GM12878 (cell line): ENCODE results near the gene RPS2. TPM values are rescaled to one million over a fixed set of nuclear protein-coding genes. Genes with fewer than 3 reads are reported as not detected.

ENCODE experiments used
- ATAC-seq: fragments of 200-7000 bp; cut with Tn5 transposase; 3 replicates; pipeline ENCODE4 v1.9.1; 2020; ENCODE audit warnings: mild to moderate bottlenecking, moderate library complexity
- BruUV-seq: library from RNA; stranded (reverse); fragments of 400-500 nt; replicated peaks from 2 replicates; lab custom pipeline; 2021; lab: Mats Ljungman, UMichigan
- CTCF ChIA-PET: fragments of 300-600 bp; sonication (Branson Sonifier 250); formaldehyde crosslinking; extraction: SDS; loops from one replicate; lab custom pipeline; 2021; ENCODE audit warnings: inconsistent platforms; lab: Yijun Ruan, JAX
- POLR2A ChIA-PET: fragments of 350-600 bp; formaldehyde crosslinking; extraction: SDS; loops from one replicate; lab custom pipeline; 2021; ENCODE audit warnings: inconsistent platforms; lab: Charles Lee
- RAD21 ChIA-PET: fragments of 300-600 bp; sonication (Branson Sonifier 250); formaldehyde crosslinking; loops from one replicate; lab custom pipeline; 2023; ENCODE audit warnings: antibody characterized with exemption; ENCODE audit not compliant: unreplicated experiment; lab: Charles Lee
- SMC1A ChIA-PET: fragments of 300-600 bp; sonication (Branson Sonifier 250); formaldehyde crosslinking; loops from one replicate; lab custom pipeline; 2023; ENCODE audit not compliant: unreplicated experiment, uncharacterized antibody; lab: Charles Lee
- DNase-seq: peaks from one replicate; pipeline ENCODE4 v3.0.0-alpha.2; 2011; ENCODE audit warnings: low read depth, low spot score
- FAIRE-seq: peaks from 3 replicates; lab custom pipeline; 2011; peaks lifted over from hg19 to GRCh38; lab: Jason Lieb, UNC
- H2AFZ ChIP-seq: 2 replicates; pipeline ENCODE4 v1.6.0; 2011; ENCODE audit warnings: low read depth, low read length, control low read depth; ENCODE audit not compliant: control insufficient read depth
- H3K27ac ChIP-seq: 2 replicates; pipeline ENCODE4 v1.5.1; 2011; ENCODE audit warnings: control low read depth; ENCODE audit not compliant: control insufficient read depth, insufficient read depth
- H3K27me3 ChIP-seq, 2 experiments: replicated peaks in 1 of 2; 2 replicates each; pipeline versions ENCODE4 v1.6.0 to v1.6.1; 2011; ENCODE audit warnings: low read length in 1 of 2; ENCODE audit not compliant: control insufficient read depth in 2 of 2, insufficient read depth in 2 of 2
- H3K36me3 ChIP-seq, 2 experiments: 2 replicates each; pipeline ENCODE4 v1.5.1; 2011; ENCODE audit warnings: low read length in 1 of 2; ENCODE audit not compliant: control insufficient read depth in 2 of 2, insufficient read depth in 2 of 2
- H3K4me1 ChIP-seq: 2 replicates; pipeline ENCODE4 v1.6.1; 2011; ENCODE audit warnings: mild to moderate bottlenecking, low read length, moderate library complexity, mixed read lengths; ENCODE audit not compliant: control insufficient read depth, insufficient read depth
- H3K4me2 ChIP-seq: 2 replicates; pipeline ENCODE4 v1.6.0; 2011; ENCODE audit warnings: control low read depth; ENCODE audit not compliant: control insufficient read depth, insufficient read depth
- H3K4me3 ChIP-seq: fragments of 200-600 bp; sonication (generic); 2 replicates; pipeline ENCODE4 v1.5.1; 2016
- H3K79me2 ChIP-seq: 2 replicates; pipeline ENCODE4 v1.6.0; 2011; ENCODE audit warnings: low read length; ENCODE audit not compliant: control insufficient read depth, insufficient read depth
- H3K9ac ChIP-seq: 2 replicates; pipeline ENCODE4 v1.8.0; 2011; ENCODE audit warnings: low read length, control low read depth, mixed read lengths; ENCODE audit not compliant: control insufficient read depth, insufficient read depth
- H3K9me3 ChIP-seq: replicated peaks from 3 replicates; pipeline ENCODE4 v1.5.1; 2011; ENCODE audit warnings: mild to moderate bottlenecking, low read length; ENCODE audit not compliant: control insufficient read depth, insufficient read depth
- H4K20me1 ChIP-seq: 2 replicates; pipeline ENCODE4 v1.6.0; 2011; ENCODE audit not compliant: control insufficient read depth, insufficient read depth
- ATF3 ChIP-seq: IDR thresholded peaks from 2 replicates; pipeline ENCODE4 v1.6.1; 2011; ENCODE audit warnings: low read depth, mild to moderate bottlenecking, low read length, moderate library complexity, borderline replicate concordance; ENCODE audit errors: extremely low read depth
- CBFB ChIP-seq: IDR thresholded peaks from 2 replicates; pipeline ENCODE4 v1.6.1; 2016; ENCODE audit warnings: antibody characterized with exemption, low read depth
- CTCF ChIP-seq, 3 experiments: IDR thresholded peaks in 2 of 3; conservative IDR thresholded peaks in 1 of 3; 2 replicates each; pipeline ENCODE4 v1.5.1; 2011; ENCODE audit warnings: low read depth in 3 of 3, low read length in 3 of 3, mild to moderate bottlenecking in 3 of 3, control low read depth in 2 of 3, moderate library complexity in 2 of 3, inconsistent platforms in 1 of 3, mixed read lengths in 1 of 3; ENCODE audit not compliant: control insufficient read depth in 2 of 3, insufficient read depth in 1 of 3; ENCODE audit errors: extremely low read depth in 1 of 3
- IKZF1 ChIP-seq: fragments of 450-650 bp; conservative IDR thresholded peaks from 2 replicates; pipeline ENCODE4 v1.6.1; 2017; ENCODE audit warnings: antibody characterized with exemption, mild to moderate bottlenecking
- SMAD1 ChIP-seq: fragments of 450-650 bp; IDR thresholded peaks from 2 replicates; pipeline ENCODE4 v1.6.1; 2018; ENCODE audit warnings: mild to moderate bottlenecking, low read depth; ENCODE audit not compliant: partially characterized antibody
- SMAD5 ChIP-seq: IDR thresholded peaks from 2 replicates; pipeline ENCODE4 v1.6.1; 2016; ENCODE audit warnings: antibody characterized with exemption, low read depth
- SMC3 ChIP-seq: IDR thresholded peaks from 2 replicates; pipeline ENCODE4 v1.6.1; 2011; ENCODE audit warnings: low read length, improper control_type of control experiment, borderline replicate concordance
- WGBS: methylation state at CpG from one replicate; pipeline ENCODE4 v1.1.6; 2016; ENCODE audit warnings: low lambda C conversion rate; ENCODE audit not compliant: insufficient replicate concordance, insufficient coverage; ENCODE audit errors: missing lambda C conversion rate; 5-methylcytosine and 5-hydroxymethylcytosine counted together
- in situ Hi-C: fragments of 300-500 bp; cut with MboI; formaldehyde crosslinking; loops from 9 replicates; pipeline ENCODE4 v1.14.3; 2018; ENCODE audit warnings: mixed read lengths
- intact Hi-C: fragments of 100-400 bp; cut with micrococcal nuclease; formaldehyde crosslinking; loops from one replicate; pipeline ENCODE4 v1.14.2; 2022; ENCODE audit not compliant: unreplicated experiment
- polyA plus RNA-seq, 11 experiments: library from polyadenylated mRNA; depleted of rRNA in 4 of 11; unstranded in 6 of 11; stranded (reverse) in 5 of 11; fragments of >200 nt; fragmentation: Nextera tagmentation in 4 of 11; fragmentation: Illumina TruSeq in 1 of 11; extraction: Ambion mirVana in 4 of 11; extraction: Trizol in 1 of 11; gene quantifications; 1 replicate in 1 of 11; 2 replicates in 10 of 11; pipeline versions ENCODE4 v1.2.1 to v1.2.3, GENCODE V29; 2011 to 2016; ENCODE audit warnings: inconsistent platforms in 2 of 11, missing spikeins in 2 of 11, low read depth in 1 of 11
- total RNA-seq, 4 experiments: library from RNA; depleted of rRNA in 3 of 4; stranded (reverse); fragments of >200 nt in 3 of 4; fragmentation: Illumina TruSeq in 1 of 4; extraction: Trizol in 1 of 4; gene quantifications; 2 replicates each; pipeline versions ENCODE4 v1.2.1 to v1.2.3, GENCODE V29; 2013 to 2021

RPS2 gene
- total and polyA plus RNA-seq, 10 of the 15 experiments (the other 5 are each of a cell fraction or from before 2014, with no cell fraction given), result 1,295 to 7,121 (median 3,933) TPM

- H3K4me3 ChIP-seq, result no peak overlapping the region
- no TSS peak for BruUV-seq
- no peaks in the 10 kb centered on the region for H3K4me1 ChIP-seq
- intact Hi-C loops, result no loop called here
- no peaks in the 10 kb centered on the region for H3K9me3 ChIP-seq
- in situ Hi-C loops, result no loop called here
- no peak for FAIRE-seq
- H3K27ac ChIP-seq, result no peak overlapping the region
- H3K9ac ChIP-seq, result no peak overlapping the region
- H3K79me2 ChIP-seq, result no peaks in the 10 kb centered on the region
- no peak for DNase-seq
- TF ChIP-seq SMAD1 (no peak), IKZF1 (no peak), SMC3 (no peak), ATF3 (no peak), CTCF (IDR thresholded peaks at IDR 0.05 in 2 of 3, conservative IDR thresholded peaks at IDR 0.05 in 1 of 3; ENCODE audit: control insufficient read depth in 2 of 3, extremely low read depth in 1 of 3, insufficient read depth in 1 of 3, low read depth in 3 of 3, low read length in 3 of 3) (peak in 2 of 3 experiments; percentile 21 to 28; a peak in 1 of 6 replicates), CBFB (no peak), SMAD5 (no peak)
- H3K36me3 ChIP-seq, result no peaks in the 10 kb centered on the region; a peak in 1 of 4 replicates
- ChIA-PET RAD21 (interaction anchor here (0.6 to 1.0 kb wide), 2 partner anchors 49 to 1443 kb away, joined by 3 to 4 read pairs; no protein-coding TSS in a partner anchor), POLR2A (interaction anchor here (0.9 kb wide), 1 partner anchor 17 kb away, joined by 3 read pairs; no protein-coding TSS in a partner anchor), CTCF (interaction anchor here (0.7 to 1.5 kb wide), 2 partner anchors 60 to 1695 kb away, joined by 3 to 4 read pairs; no protein-coding TSS in a partner anchor), SMC1A (no interaction called here)
- WGBS, result 23% methylated on average over 22 of the region's 24 CpGs
- no peaks in the 10 kb centered on the region for H4K20me1 ChIP-seq
- no peak overlapping the region for H2AFZ ChIP-seq
- H3K27me3 ChIP-seq, result peaks cover 0 to 3% of the 10 kb centered on the region in 2 experiments; a peak in 3 of 4 replicates
- H3K4me2 ChIP-seq, result no peak overlapping the region
- ATAC-seq, result peak; percentile 23; the same call in 2 of the 3 replicates
Measured at GRCh38 chr16:1923299-1924034, 41.2 kb downstream of the RPS2 start.
